Rectal smooth muscle tissue (tissue), 1 donor: Measurements from ENCODE around the gene FOXR1.

Experiments
- H3K27ac ChIP-seq: one replicate; pipeline ENCODE4 v1.7.0; 2013; ENCODE audit warnings: low read depth, low read length, inconsistent platforms
- H3K27me3 ChIP-seq: one replicate; pipeline ENCODE4 v1.7.0; 2013; ENCODE audit warnings: low read length; ENCODE audit not compliant: control insufficient read depth, insufficient read depth
- H3K36me3 ChIP-seq: one replicate; pipeline ENCODE4 v1.7.0; 2013; ENCODE audit warnings: low read length; ENCODE audit not compliant: control insufficient read depth, insufficient read depth
- H3K4me1 ChIP-seq: one replicate; pipeline ENCODE4 v1.7.0; 2013; ENCODE audit warnings: low read length; ENCODE audit not compliant: control insufficient read depth, insufficient read depth
- H3K4me3 ChIP-seq: one replicate; pipeline ENCODE4 v1.7.0; 2013; ENCODE audit warnings: low read length
- H3K9ac ChIP-seq: one replicate; pipeline ENCODE4 v1.7.0; 2013; ENCODE audit warnings: low read length

The FOXR1 gene

DNA sequence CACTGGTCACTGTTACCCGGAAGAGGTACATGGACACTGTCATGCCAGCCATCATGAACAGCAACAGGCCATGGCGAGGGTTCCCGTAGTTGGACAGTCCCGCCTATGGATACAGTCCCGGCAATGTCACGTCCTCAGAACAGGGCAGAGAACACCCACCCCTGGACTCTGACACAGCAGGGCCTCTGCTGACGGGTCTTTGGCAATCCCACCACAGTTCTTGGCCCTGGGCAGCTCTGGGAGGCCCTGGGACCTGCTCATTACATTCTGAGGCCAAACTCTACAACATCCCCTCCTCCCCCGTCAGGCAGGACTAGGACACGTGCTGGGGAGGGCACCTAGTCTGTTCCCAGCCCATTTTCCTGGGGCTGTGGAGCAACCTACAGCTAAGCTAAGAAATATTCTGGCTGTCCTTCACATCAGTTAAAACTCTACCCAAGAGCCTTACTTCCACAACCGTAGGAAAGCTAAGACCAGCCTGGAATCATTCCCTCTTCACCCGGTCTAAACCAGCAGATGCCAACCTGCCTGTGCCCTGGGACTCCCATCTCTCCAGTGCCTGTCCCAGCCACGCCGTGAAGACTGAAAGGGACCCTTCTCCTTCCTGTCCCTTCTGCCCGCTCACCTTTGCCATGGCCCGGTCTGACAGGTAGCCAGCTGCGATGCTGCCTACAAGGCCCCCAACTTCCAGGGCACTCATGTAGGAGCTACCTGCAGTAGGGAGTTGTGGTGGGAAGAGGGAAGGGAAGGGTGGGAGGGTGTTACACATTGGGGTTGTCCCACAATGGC, 54.6 kb downstream of the FOXR1 start:
- no peaks in the 10 kb centered on the region for H3K27me3 ChIP-seq
- no peak overlapping the region for H3K4me3 ChIP-seq
- H3K9ac ChIP-seq: no peak overlapping the region
- H3K36me3 ChIP-seq: peaks cover 21% of the 10 kb centered on the region
- peaks cover 4% of the 10 kb centered on the region for H3K4me1 ChIP-seq
- no peak overlapping the region for H3K27ac ChIP-seq

DNA sequence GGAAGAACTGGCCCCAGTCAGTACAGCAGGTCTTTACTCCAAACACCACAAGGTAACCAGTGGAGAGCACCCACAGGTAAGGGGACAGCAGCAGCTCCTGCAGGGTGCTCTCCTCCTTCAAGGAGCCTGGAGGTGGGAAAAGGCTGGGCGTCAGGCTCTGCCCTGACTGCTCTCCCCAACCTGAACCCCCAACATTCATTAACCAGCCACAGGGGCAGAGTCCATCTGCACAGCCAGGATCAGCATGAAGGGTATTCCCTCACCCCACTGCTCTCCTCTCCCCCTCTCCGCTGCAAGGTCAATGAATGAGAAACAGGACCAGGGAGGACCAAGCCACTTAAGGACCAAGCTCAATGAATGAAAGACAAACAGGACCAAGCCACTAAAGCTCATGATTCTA, 55.4 kb downstream of the FOXR1 start:
- Histone ChIP-seq H3K27me3 (no peaks in the 10 kb centered on the region), H3K4me3 (no peak overlapping the region), H3K27ac (no peak overlapping the region), H3K4me1 (peaks cover 4% of the 10 kb centered on the region), H3K36me3 (peaks cover 21% of the 10 kb centered on the region), H3K9ac (no peak overlapping the region)

DNA sequence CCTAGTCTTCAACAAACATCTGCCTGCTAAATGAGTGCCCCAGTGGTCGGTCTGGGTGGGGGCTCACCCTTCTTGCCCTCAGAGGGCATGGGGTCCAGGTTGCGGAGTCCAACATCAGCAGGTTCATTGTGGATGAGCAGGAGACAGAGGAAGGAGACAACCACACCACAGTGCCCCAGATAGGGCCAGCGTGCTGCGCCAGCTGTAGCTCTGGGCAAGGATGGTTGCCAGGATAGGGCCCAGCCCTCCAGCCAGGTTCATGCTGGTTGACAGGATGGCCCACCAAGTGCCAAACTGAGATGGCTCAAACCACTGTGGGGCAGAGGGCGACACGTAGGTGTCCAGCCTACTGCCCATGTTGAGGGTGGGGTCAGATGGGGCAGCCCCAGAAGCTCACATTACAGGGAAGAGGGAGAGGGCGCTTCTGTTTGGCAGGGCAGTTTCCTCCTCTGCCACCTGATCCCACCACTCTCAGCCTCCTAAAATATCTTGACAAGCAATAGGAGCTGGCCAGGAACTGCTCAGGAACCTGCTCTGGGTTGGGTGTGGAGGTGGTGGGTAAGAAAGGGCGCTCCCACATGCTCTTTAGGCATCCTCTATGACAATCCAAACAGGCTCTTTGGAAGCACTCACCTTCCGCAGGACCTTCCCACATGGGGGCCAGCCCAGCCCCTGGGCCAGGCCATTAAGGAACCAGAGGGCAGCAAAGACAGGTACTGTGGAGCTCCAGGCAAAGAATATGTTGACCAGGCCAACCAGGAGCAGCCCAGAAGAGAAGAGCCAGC, 56.2 kb downstream of the FOXR1 start:
- H3K4me3 ChIP-seq: peak overlapping the region; percentile 20
- no peaks in the 10 kb centered on the region for H3K27me3 ChIP-seq
- H3K4me1 ChIP-seq: peaks cover 4% of the 10 kb centered on the region
- no peak overlapping the region for H3K9ac ChIP-seq
- no peak overlapping the region for H3K27ac ChIP-seq
- peaks cover 21% of the 10 kb centered on the region for H3K36me3 ChIP-seq

DNA sequence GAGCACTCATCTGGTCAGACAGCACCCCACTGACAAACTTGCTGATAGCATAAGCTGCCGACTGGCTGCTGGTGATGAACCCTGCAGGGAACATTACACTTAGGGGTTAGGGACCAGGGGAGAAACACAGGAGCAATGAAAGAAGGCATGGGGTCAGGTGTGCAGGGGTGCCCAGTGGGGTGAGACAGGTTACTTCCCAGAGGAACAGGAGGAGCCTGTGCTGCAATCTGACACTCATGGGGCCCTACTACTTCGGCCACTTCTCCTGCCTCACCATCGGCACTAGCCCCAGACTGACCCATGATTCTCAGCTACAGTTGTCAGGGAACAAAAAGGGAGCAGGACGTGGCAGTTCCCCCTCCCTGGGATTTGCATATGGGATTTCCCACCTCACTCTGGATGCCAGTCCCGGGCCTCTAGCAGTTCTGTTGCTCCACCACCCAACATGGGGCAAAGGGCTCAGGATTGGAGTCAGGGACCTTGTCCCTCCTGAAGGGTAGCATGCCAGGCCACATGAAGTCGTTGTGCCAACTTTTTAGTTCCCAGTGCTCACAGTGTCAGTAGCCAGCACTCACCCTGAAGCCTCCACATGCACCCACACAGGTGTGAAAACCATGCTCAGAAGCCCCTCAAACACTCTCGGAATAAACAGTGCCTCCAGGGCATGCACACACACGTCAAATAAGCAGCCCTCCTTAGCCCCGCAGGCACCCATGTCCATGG, 56.9 kb downstream of the FOXR1 start:
- peak overlapping the region; percentile 96 for H3K4me3 ChIP-seq
- no peak overlapping the region for H3K27ac ChIP-seq

DNA sequence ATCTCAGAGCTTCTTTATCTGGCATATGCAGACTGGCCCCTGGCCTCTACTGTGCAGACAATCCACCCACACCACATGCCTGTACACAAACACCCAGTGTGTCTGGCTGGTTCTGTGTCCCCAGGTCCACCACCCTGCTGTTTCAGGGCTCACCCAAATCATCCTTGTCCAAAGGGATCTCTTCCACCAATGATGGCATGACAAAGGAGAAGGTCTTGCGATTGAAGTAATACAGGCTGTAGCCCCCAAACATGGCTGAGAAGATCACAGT, 57.4 kb downstream of the FOXR1 start:
- Histone ChIP-seq H3K4me1 (peaks cover 4% of the 10 kb centered on the region), H3K9ac (no peak overlapping the region), H3K4me3 (peak overlapping the region; percentile 96), H3K27me3 (no peaks in the 10 kb centered on the region), H3K27ac (no peak overlapping the region), H3K36me3 (peaks cover 14% of the 10 kb centered on the region)

More for the DNA sequence above, 56.9 kb downstream of the FOXR1 start:
- Histone ChIP-seq H3K36me3 (peaks cover 17% of the 10 kb centered on the region), H3K9ac (no peak overlapping the region), H3K27me3 (no peaks in the 10 kb centered on the region), H3K4me1 (peaks cover 4% of the 10 kb centered on the region)

DNA sequence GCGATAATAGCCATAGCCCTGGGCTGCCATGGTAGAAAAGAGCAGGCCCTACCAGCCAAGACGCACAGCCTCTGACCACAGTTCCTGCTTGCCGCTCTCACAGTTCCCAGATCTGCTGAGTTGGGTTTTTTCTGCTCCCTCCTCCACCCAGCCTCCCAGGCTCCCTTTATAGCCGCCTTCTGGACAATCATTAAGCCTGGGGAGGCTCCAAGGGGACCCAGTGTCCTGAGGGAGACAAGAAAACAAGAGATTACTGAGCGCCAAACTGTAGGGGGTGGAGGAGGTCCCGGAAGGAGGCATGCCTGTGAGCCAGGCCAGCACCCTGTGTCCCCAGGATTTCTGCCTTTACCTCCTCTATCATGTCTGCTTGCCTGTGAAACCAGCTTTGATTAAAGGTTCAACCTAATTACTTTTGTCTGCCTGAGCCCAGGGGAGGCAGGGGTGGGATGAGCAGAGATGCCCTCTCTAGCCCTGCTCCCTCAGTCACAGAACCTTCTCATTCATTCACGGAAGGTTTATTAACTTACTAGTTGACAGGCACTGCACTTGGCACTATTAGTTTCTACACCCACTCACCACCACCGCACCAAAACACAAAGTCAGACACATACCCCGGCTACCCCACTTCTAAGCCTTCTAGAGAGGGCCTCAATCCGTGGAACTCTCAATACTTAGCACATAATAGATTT, 57.9 kb downstream of the FOXR1 start:
- Histone ChIP-seq H3K36me3 (peaks cover 12% of the 10 kb centered on the region), H3K4me3 (peak overlapping the region; percentile 96), H3K4me1 (peaks cover 4% of the 10 kb centered on the region), H3K9ac (peak overlapping the region; percentile 32), H3K27ac (peak overlapping the region; percentile 22), H3K27me3 (no peaks in the 10 kb centered on the region)

DNA sequence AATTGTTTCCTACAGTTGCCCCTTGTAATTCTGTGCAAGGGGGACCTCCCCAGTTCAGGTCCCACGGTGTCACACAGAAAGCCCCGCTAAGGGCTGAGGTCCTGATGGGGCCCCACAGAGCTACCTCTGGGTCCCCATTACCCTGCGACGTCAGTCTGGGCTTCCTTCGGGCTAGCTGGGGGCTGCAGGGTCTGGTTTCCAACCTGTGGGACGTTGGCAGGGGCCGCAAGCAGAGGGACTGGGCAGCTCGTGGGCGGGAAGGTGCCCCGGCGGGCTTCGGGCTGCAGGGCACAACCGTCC, 58.4 kb downstream of the FOXR1 start:
- H3K4me1 ChIP-seq: peaks cover 4% of the 10 kb centered on the region
- H3K36me3 ChIP-seq: peaks cover 7% of the 10 kb centered on the region
- H3K9ac ChIP-seq: peak overlapping the region; percentile 59
- H3K4me3 ChIP-seq: peak overlapping the region; percentile 96
- peak overlapping the region; percentile 22 for H3K27ac ChIP-seq
- H3K27me3 ChIP-seq: no peaks in the 10 kb centered on the region

DNA sequence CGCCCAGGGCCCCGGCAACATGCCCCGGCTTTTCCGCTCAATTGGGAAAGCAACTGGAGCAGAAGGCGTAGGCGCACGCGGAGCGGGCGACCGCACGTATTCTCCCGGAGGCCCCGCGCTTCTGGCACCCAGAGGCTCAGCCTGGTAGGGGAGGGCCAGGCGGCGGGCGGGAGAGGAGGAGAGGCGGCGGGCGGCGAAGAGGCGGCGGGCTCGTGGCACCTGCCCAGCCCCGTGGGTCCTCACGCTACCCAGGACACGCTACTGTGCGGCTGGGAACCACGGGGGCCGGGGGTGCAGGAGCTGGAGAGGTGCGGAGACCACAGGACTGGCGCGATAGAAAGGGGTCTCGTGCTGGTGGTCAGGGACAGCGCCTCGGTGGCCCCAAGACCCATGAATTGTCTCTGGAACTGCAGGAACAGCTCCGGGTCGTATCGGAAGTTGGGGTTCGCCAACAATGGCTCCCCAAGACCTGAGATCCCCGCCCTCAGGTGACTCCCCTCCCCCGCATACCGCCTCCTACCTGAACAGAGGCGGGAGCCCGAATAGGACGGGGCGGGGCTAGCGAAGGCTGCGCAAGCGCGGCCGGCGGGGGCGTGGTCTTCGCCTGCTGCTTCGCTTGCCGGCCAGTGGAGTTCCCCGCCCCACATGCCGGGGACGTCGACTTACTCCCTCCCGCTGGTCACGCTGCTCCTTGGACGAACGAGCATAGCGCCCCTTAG, 58.9 kb downstream of the FOXR1 start, which contains the start of gene SLC37A4:
Gene SLC37A4 (minus strand): TSS at position 549 of the 719 bp plus-strand sequence.
- peak within 1 kb of the TSS; percentile 96 for H3K4me3 ChIP-seq
- peaks cover 4% of the 10 kb centered on the region for H3K36me3 ChIP-seq
- H3K27ac ChIP-seq: peak within 1 kb of the TSS; percentile 77
- H3K4me1 ChIP-seq: peaks cover 4% of the 10 kb centered on the region
- H3K27me3 ChIP-seq: no peaks in the 10 kb centered on the region
- peak within 1 kb of the TSS; percentile 59 for H3K9ac ChIP-seq
